ENCODE data around the gene GNPTAB.
"Not testable (repeated sequence)": the region's sequence is repeated elsewhere in the genome, so short reads cannot be mapped to it uniquely, and the experiment has no call there.

The GNPTAB gene

GRCh38 chr12:101867619-101868018 lies 36.9 kb upstream of the GNPTAB start:
- not testable (repeated sequence) for H4K8ac ChIP-seq (ENCODE audit: low read length); H2BK15ac ChIP-seq (ENCODE audit: low read depth, poor library complexity, severe bottlenecking); DNase-seq; H4K91ac ChIP-seq (ENCODE audit: low read length); H3K14ac ChIP-seq (ENCODE audit: low read length in 2 of 2); H3K79me1 ChIP-seq (replicated peaks; ENCODE audit: low read length, poor library complexity, severe bottlenecking); H3K4me1 ChIP-seq (ENCODE audit: control insufficient read depth, insufficient read depth, low read depth, low read length); H2BK120ac ChIP-seq (ENCODE audit: low read depth, low read length); H3K9ac ChIP-seq (ENCODE audit: low read length); H3K27ac ChIP-seq (ENCODE audit: low read length, poor library complexity, severe bottlenecking); H3K4me2 ChIP-seq (ENCODE audit: low read length, poor library complexity, severe bottlenecking); H2BK12ac ChIP-seq (ENCODE audit: low read length in 2 of 2); H3K36me3 ChIP-seq (ENCODE audit: control insufficient read depth in 1 of 2, insufficient read depth in 2 of 2, low read depth in 1 of 2, low read length in 2 of 2); H3K23ac ChIP-seq (ENCODE audit: low read length in 2 of 2); H2AK5ac ChIP-seq (ENCODE audit: low read length, severe bottlenecking); H2AFZ ChIP-seq (ENCODE audit: low read depth, low read length); H3K4me3 ChIP-seq (ENCODE audit: insufficient read depth in 1 of 2, low read depth in 1 of 2, low read length in 2 of 2); H3K9me3 ChIP-seq (ENCODE audit: control insufficient read depth, low read length); H3K18ac ChIP-seq (ENCODE audit: low read depth in 1 of 2, low read length in 2 of 2); H3K4ac ChIP-seq (ENCODE audit: low read depth in 1 of 2, low read length in 2 of 2); H2BK5ac ChIP-seq (ENCODE audit: low read depth, low read length, poor library complexity, severe bottlenecking); H3K27me3 ChIP-seq (ENCODE audit: control insufficient read depth in 1 of 2, insufficient read depth in 1 of 2, low read length in 2 of 2)
- 100% methylated on average over 2 of the region's 3 CpGs for WGBS

- H3K9ac ChIP-seq (ENCODE audit: low read length): no peak overlapping the region
- H3K4me3 ChIP-seq (ENCODE audit: insufficient read depth in 1 of 2, low read depth in 1 of 2, low read length in 2 of 2): no peak overlapping the region
- no peak overlapping the region for H2AK5ac ChIP-seq (ENCODE audit: low read length, severe bottlenecking)
- H3K36me3 ChIP-seq (ENCODE audit: control insufficient read depth in 1 of 2, insufficient read depth in 2 of 2, low read depth in 1 of 2, low read length in 2 of 2): no peaks in the 10 kb centered on the region
- no peaks in the 10 kb centered on the region for H3K4me1 ChIP-seq (ENCODE audit: control insufficient read depth, insufficient read depth, low read depth, low read length)
- no peaks in the 10 kb centered on the region for H3K79me1 ChIP-seq (replicated peaks; ENCODE audit: low read length, poor library complexity, severe bottlenecking)
- H3K14ac ChIP-seq (ENCODE audit: low read length in 2 of 2): no peak overlapping the region
- H3K27me3 ChIP-seq (ENCODE audit: control insufficient read depth in 1 of 2, insufficient read depth in 1 of 2, low read length in 2 of 2): no peaks in the 10 kb centered on the region
- no peak overlapping the region for H2BK120ac ChIP-seq (ENCODE audit: low read depth, low read length)
- H2BK12ac ChIP-seq (ENCODE audit: low read length in 2 of 2): no peak overlapping the region
- no peaks in the 10 kb centered on the region for H3K9me3 ChIP-seq (ENCODE audit: control insufficient read depth, low read length)
- peak overlapping the region; percentile 4 for H4K8ac ChIP-seq (ENCODE audit: low read length)
- DNase-seq: no peak
- no peak overlapping the region for H4K91ac ChIP-seq (ENCODE audit: low read length)
- no peak overlapping the region for H2BK5ac ChIP-seq (ENCODE audit: low read depth, low read length, poor library complexity, severe bottlenecking)
- no peak overlapping the region for H3K4ac ChIP-seq (ENCODE audit: low read depth in 1 of 2, low read length in 2 of 2)
- H3K23ac ChIP-seq (ENCODE audit: low read length in 2 of 2): no peak overlapping the region
- H2BK15ac ChIP-seq (ENCODE audit: low read depth, poor library complexity, severe bottlenecking): no peak overlapping the region
- 84% methylated on average over 13 of the region's 13 CpGs for WGBS
- H3K18ac ChIP-seq (ENCODE audit: low read depth in 1 of 2, low read length in 2 of 2): no peak overlapping the region
- no peak overlapping the region for H2AFZ ChIP-seq (ENCODE audit: low read depth, low read length)
- H3K27ac ChIP-seq (ENCODE audit: low read length, poor library complexity, severe bottlenecking): no peak overlapping the region
- no peak overlapping the region for H3K4me2 ChIP-seq (ENCODE audit: low read length, poor library complexity, severe bottlenecking)
Measured at GRCh38 chr12:101866615-101867373, 36.0 kb upstream of the GNPTAB start.

GRCh38 chr12:101863981-101864380 lies 33.2 kb upstream of the GNPTAB start:
- Histone ChIP-seq H3K9ac (ENCODE audit: low read length) (no peak overlapping the region), H4K91ac (ENCODE audit: low read length) (no peak overlapping the region), H3K9me3 (ENCODE audit: control insufficient read depth, low read length) (no peaks in the 10 kb centered on the region), H2BK12ac (ENCODE audit: low read length in 2 of 2) (no peak overlapping the region), H3K27me3 (ENCODE audit: control insufficient read depth in 1 of 2, insufficient read depth in 1 of 2, low read length in 2 of 2) (no peaks in the 10 kb centered on the region), H3K14ac (ENCODE audit: low read length in 2 of 2) (no peak overlapping the region), H2AK5ac (ENCODE audit: low read length, severe bottlenecking) (no peak overlapping the region), H3K4me3 (ENCODE audit: insufficient read depth in 1 of 2, low read depth in 1 of 2, low read length in 2 of 2) (no peak overlapping the region), H3K18ac (ENCODE audit: low read depth in 1 of 2, low read length in 2 of 2) (no peak overlapping the region), H3K4ac (ENCODE audit: low read depth in 1 of 2, low read length in 2 of 2) (no peak overlapping the region), H3K4me2 (ENCODE audit: low read length, poor library complexity, severe bottlenecking) (no peak overlapping the region), H3K4me1 (ENCODE audit: control insufficient read depth, insufficient read depth, low read depth, low read length) (peaks cover 3% of the 10 kb centered on the region), H3K23ac (ENCODE audit: low read length in 2 of 2) (no peak overlapping the region), H3K27ac (ENCODE audit: low read length, poor library complexity, severe bottlenecking) (no peak overlapping the region), H2BK5ac (ENCODE audit: low read depth, low read length, poor library complexity, severe bottlenecking) (no peak overlapping the region), H4K8ac (ENCODE audit: low read length) (no peak overlapping the region), H2BK120ac (ENCODE audit: low read depth, low read length) (no peak overlapping the region), H2AFZ (ENCODE audit: low read depth, low read length) (no peak overlapping the region), H3K79me1 (replicated peaks; ENCODE audit: low read length, poor library complexity, severe bottlenecking) (no peaks in the 10 kb centered on the region), H2BK15ac (ENCODE audit: low read depth, poor library complexity, severe bottlenecking) (no peak overlapping the region), H3K36me3 (ENCODE audit: control insufficient read depth in 1 of 2, insufficient read depth in 2 of 2, low read depth in 1 of 2, low read length in 2 of 2) (no peaks in the 10 kb centered on the region)
- DNase-seq: no peak

- H2AK5ac ChIP-seq (ENCODE audit: low read length, severe bottlenecking): no peak overlapping the region
- no peaks in the 10 kb centered on the region for H3K9me3 ChIP-seq (ENCODE audit: control insufficient read depth, low read length)
- no peak overlapping the region for H3K4me3 ChIP-seq (ENCODE audit: insufficient read depth in 1 of 2, low read depth in 1 of 2, low read length in 2 of 2)
- no peak overlapping the region for H2AFZ ChIP-seq (ENCODE audit: low read depth, low read length)
- no peak overlapping the region for H3K4me2 ChIP-seq (ENCODE audit: low read length, poor library complexity, severe bottlenecking)
- H3K4me1 ChIP-seq (ENCODE audit: control insufficient read depth, insufficient read depth, low read depth, low read length): peaks cover 5% of the 10 kb centered on the region
- no peak overlapping the region for H4K91ac ChIP-seq (ENCODE audit: low read length)
- no peak overlapping the region for H3K9ac ChIP-seq (ENCODE audit: low read length)
- H2BK15ac ChIP-seq (ENCODE audit: low read depth, poor library complexity, severe bottlenecking): no peak overlapping the region
- 95% methylated on average over 2 of the region's 2 CpGs for WGBS
- no peak overlapping the region for H3K14ac ChIP-seq (ENCODE audit: low read length in 2 of 2)
- H3K23ac ChIP-seq (ENCODE audit: low read length in 2 of 2): no peak overlapping the region
- no peak overlapping the region for H2BK120ac ChIP-seq (ENCODE audit: low read depth, low read length)
- H3K79me1 ChIP-seq (replicated peaks; ENCODE audit: low read length, poor library complexity, severe bottlenecking): no peaks in the 10 kb centered on the region
- no peak overlapping the region for H4K8ac ChIP-seq (ENCODE audit: low read length)
- H3K18ac ChIP-seq (ENCODE audit: low read depth in 1 of 2, low read length in 2 of 2): no peak overlapping the region
- H2BK5ac ChIP-seq (ENCODE audit: low read depth, low read length, poor library complexity, severe bottlenecking): no peak overlapping the region
- H3K36me3 ChIP-seq (ENCODE audit: control insufficient read depth in 1 of 2, insufficient read depth in 2 of 2, low read depth in 1 of 2, low read length in 2 of 2): no peaks in the 10 kb centered on the region
- H2BK12ac ChIP-seq (ENCODE audit: low read length in 2 of 2): no peak overlapping the region
- H3K4ac ChIP-seq (ENCODE audit: low read depth in 1 of 2, low read length in 2 of 2): no peak overlapping the region
- H3K27me3 ChIP-seq (ENCODE audit: control insufficient read depth in 1 of 2, insufficient read depth in 1 of 2, low read length in 2 of 2): no peaks in the 10 kb centered on the region
- DNase-seq: no peak
- H3K27ac ChIP-seq (ENCODE audit: low read length, poor library complexity, severe bottlenecking): peak overlapping the region; percentile 23
Measured at GRCh38 chr12:101862245-101862644, 31.5 kb upstream of the GNPTAB start.
